HCT116 (cell line): Measurements from ENCODE around the gene RGMB. TPM values are rescaled to one million over a fixed set of nuclear protein-coding genes. Genes with fewer than 3 reads are reported as not detected.
A peak's percentile ranks its signal among the peaks of the same experiment; 100 is the strongest.

ENCODE experiments used
- ATAC-seq: fragments of 200-7000 bp; cut with Tn5 transposase; 2 replicates; pipeline ENCODE4 v1.9.1; 2020; ENCODE audit warnings: mild to moderate bottlenecking, moderate library complexity
- BruUV-seq: library from RNA; stranded (reverse); fragments of 400-500 nt; replicated peaks from 2 replicates; lab custom pipeline; 2021; lab: Mats Ljungman, UMichigan
- CTCF ChIA-PET: fragments of 300-600 bp; sonication (Branson Sonifier 250); formaldehyde crosslinking; loops from one replicate; lab custom pipeline; 2021; ENCODE audit warnings: antibody characterized with exemption; lab: Charles Lee
- POLR2A ChIA-PET: fragments of 300-600, 350-600 bp; sonication (Branson Sonifier 250); formaldehyde crosslinking; loops from one replicate; lab custom pipeline; 2021; ENCODE audit warnings: antibody characterized with exemption; lab: Charles Lee
- RAD21 ChIA-PET, 2 experiments: fragments of 300-600 bp; sonication (Branson Sonifier 250); formaldehyde crosslinking; loops; one replicate each; lab custom pipeline; 2023; ENCODE audit warnings: low total read pairs in 2 of 2; ENCODE audit not compliant: uncharacterized antibody in 2 of 2, unreplicated experiment in 2 of 2, low non-redundant PET in 1 of 2; lab: Charles Lee
- DNase-seq: peaks from one replicate; pipeline ENCODE4 v3.0.0-alpha.2; 2010; ENCODE audit warnings: low read depth, low spot score
- H2AFZ ChIP-seq: fragments of 200-600 bp; shearing (Covaris generic), sonication (generic); 2 replicates; pipeline ENCODE4 v1.6.1; 2017; ENCODE audit warnings: low read depth, mixed run types, mixed read lengths, antibody characterized with exemption, low read length; ENCODE audit not compliant: poor library complexity, severe bottlenecking
- H3K27ac ChIP-seq: 2 replicates; pipeline ENCODE4 v1.5.1; 2012; ENCODE audit warnings: low read depth, low read length
- H3K27me3 ChIP-seq: fragments of 200-600 bp; sonication (generic); 2 replicates; pipeline ENCODE4 v1.6.1; 2016; ENCODE audit warnings: mixed run types, low read length, mixed read lengths; ENCODE audit not compliant: insufficient read depth
- H3K36me3 ChIP-seq, 2 experiments: fragments of 200-500 bp in 1 of 2; fragments of 200-600 bp in 1 of 2; sonication (Bioruptor generic) in 1 of 2; sonication (generic) in 1 of 2; 2 replicates each; pipeline versions ENCODE4 v1.5.1 to v1.6.1; 2014 to 2016; ENCODE audit warnings: low read length in 2 of 2, inconsistent platforms in 1 of 2, mixed read lengths in 1 of 2, mixed run types in 1 of 2; ENCODE audit not compliant: insufficient read depth in 2 of 2, control insufficient read depth in 1 of 2
- H3K4me1 ChIP-seq, 2 experiments: fragments of 200-600 bp in 1 of 2; sonication (generic) in 1 of 2; 2 replicates each; pipeline versions ENCODE4 v1.5.1 to v1.6.1; 2012 to 2017; ENCODE audit warnings: low read length in 2 of 2, inconsistent platforms in 1 of 2, mild to moderate bottlenecking in 1 of 2, mixed read lengths in 1 of 2, mixed run types in 1 of 2, moderate library complexity in 1 of 2; ENCODE audit not compliant: insufficient read depth in 2 of 2, control insufficient read depth in 1 of 2
- H3K4me2 ChIP-seq: fragments of 200-600 bp; sonication (generic); 2 replicates; pipeline ENCODE4 v1.6.1; 2017; ENCODE audit warnings: mixed run types, low read length, mixed read lengths
- H3K4me3 ChIP-seq, 2 experiments: fragments of 200-600 bp in 1 of 2; sonication (generic) in 1 of 2; replicated peaks in 1 of 2; 2 replicates each; pipeline ENCODE4 v1.5.1; 2011 to 2016; ENCODE audit warnings: low read length in 2 of 2, control low read depth in 1 of 2, low read depth in 1 of 2, mild to moderate bottlenecking in 1 of 2, mixed read lengths in 1 of 2, mixed run types in 1 of 2
- H3K79me2 ChIP-seq: fragments of 200-600 bp; sonication (generic); 2 replicates; pipeline ENCODE4 v1.6.1; 2017; ENCODE audit warnings: mild to moderate bottlenecking, mixed run types, low read length, moderate library complexity, mixed read lengths; ENCODE audit not compliant: insufficient read depth
- H3K9ac ChIP-seq: fragments of 200-600 bp; sonication (generic); 2 replicates; pipeline ENCODE4 v1.6.1; 2016; ENCODE audit warnings: low read length, mixed read lengths
- H3K9me2 ChIP-seq: fragments of 200-600 bp; sonication (generic), shearing (Covaris generic); 2 replicates; pipeline ENCODE4 v1.6.1; 2017; ENCODE audit warnings: mixed run types, mild to moderate bottlenecking, moderate library complexity; ENCODE audit not compliant: insufficient read depth
- H3K9me3 ChIP-seq, 2 experiments: fragments of 200-500 bp in 1 of 2; fragments of 200-600 bp in 1 of 2; sonication (Bioruptor generic) in 1 of 2; sonication (generic) in 1 of 2; 2 replicates each; pipeline ENCODE4 v1.6.1; 2014 to 2017; ENCODE audit warnings: low read length in 2 of 2, mixed read lengths in 2 of 2, inconsistent platforms in 1 of 2, low read depth in 1 of 2, mild to moderate bottlenecking in 1 of 2, mixed run types in 1 of 2, moderate library complexity in 1 of 2; ENCODE audit not compliant: control insufficient read depth in 1 of 2, insufficient read depth in 1 of 2
- H4K20me1 ChIP-seq: fragments of 200-600 bp; sonication (generic), shearing (Covaris generic); 2 replicates; pipeline ENCODE4 v1.6.1; 2017; ENCODE audit warnings: mixed run types, mild to moderate bottlenecking, moderate library complexity; ENCODE audit not compliant: insufficient read depth
- CBX3 ChIP-seq: IDR thresholded peaks from 2 replicates; pipeline ENCODE4 v1.6.1; 2012; ENCODE audit warnings: low read depth
- CTCF ChIP-seq, 3 experiments: fragments of 200-600 bp in 1 of 3; sonication (generic) in 1 of 3; IDR thresholded peaks in 2 of 3; conservative IDR thresholded peaks in 1 of 3; 2 replicates each; pipeline ENCODE4 v1.5.1; 2012 to 2017; ENCODE audit warnings: low read depth in 2 of 3, low read length in 2 of 3, antibody characterized with exemption in 1 of 3, borderline replicate concordance in 1 of 3, control low read depth in 1 of 3, mild to moderate bottlenecking in 1 of 3, mixed read lengths in 1 of 3, mixed run types in 1 of 3, moderate library complexity in 1 of 3; ENCODE audit not compliant: insufficient read depth in 1 of 3
- EGR1 ChIP-seq: IDR thresholded peaks from 2 replicates; pipeline ENCODE4 v1.6.1; 2012; ENCODE audit warnings: low read depth
- ELF1 ChIP-seq: IDR thresholded peaks from 2 replicates; pipeline ENCODE4 v1.6.1; 2012; ENCODE audit warnings: low read depth, borderline replicate concordance
- EZH2 ChIP-seq: fragments of 200-600 bp; sonication (generic); IDR thresholded peaks from 2 replicates; pipeline ENCODE4 v1.6.1; 2017; ENCODE audit warnings: antibody characterized with exemption, mixed run types
- FOSL1 ChIP-seq: IDR thresholded peaks from 2 replicates; pipeline ENCODE4 v1.6.1; 2012; ENCODE audit warnings: low read depth
- JUND ChIP-seq: IDR thresholded peaks from 2 replicates; pipeline ENCODE4 v1.6.1; 2012
- RAD21 ChIP-seq: IDR thresholded peaks from 2 replicates; pipeline ENCODE4 v1.6.1; 2012; ENCODE audit warnings: low read depth, mild to moderate bottlenecking
- SRF ChIP-seq: IDR thresholded peaks from 2 replicates; pipeline ENCODE4 v1.6.1; 2012; ENCODE audit warnings: low read depth
- ZFX ChIP-seq: fragments of 450-650 bp; IDR thresholded peaks from 2 replicates; pipeline ENCODE4 v1.6.1; 2017
- intact Hi-C: fragments of 100-400 bp; cut with micrococcal nuclease; formaldehyde crosslinking; loops from 2 replicates; pipeline ENCODE4 v1.10.0; 2022
- total RNA-seq: library from RNA; stranded (reverse); gene quantifications from one replicate; pipeline ENCODE4 v1.2.1, GENCODE V29; 2021; ENCODE audit not compliant: unreplicated experiment
- TF ChIP-seq, protein P1 (sequence below): IDR thresholded peaks from 2 replicates; pipeline ENCODE4 v1.6.1; 2012
- TF ChIP-seq, protein P2 (sequence below): IDR thresholded peaks from 2 replicates; pipeline ENCODE4 v1.6.1; 2011; ENCODE audit warnings: mild to moderate bottlenecking, low read length, moderate library complexity; ENCODE audit not compliant: insufficient replicate concordance; ENCODE audit errors: extremely low read depth

The RGMB gene
- total RNA-seq, 1 experiment from 2014 or later, result 18.3 TPM

GRCh38 chr5:98796197-98796972 is 22.9 kb downstream of the RGMB start:
- Histone ChIP-seq H3K9me3 (no peaks in the 10 kb centered on the region), H3K36me3 (no peaks in the 10 kb centered on the region)
- peak; percentile 53 to 89 (median 79); a peak in 5 of 6 replicates for TF ChIP-seq CTCF (IDR thresholded peaks at IDR 0.05 in 2 of 3, conservative IDR thresholded peaks at IDR 0.05 in 1 of 3; ENCODE audit: borderline replicate concordance in 1 of 3, insufficient read depth in 1 of 3, low read depth in 2 of 3, low read length in 2 of 3)
- no peak for TF ChIP-seq EZH2
- peak; percentile 70 for TF ChIP-seq RAD21
- TF ChIP-seq, all 23 proteins: peak for 2
- no peaks in the 10 kb centered on the region for H3K27me3 ChIP-seq
- RAD21 ChIA-PET, result no interaction called here
- H3K4me2 ChIP-seq, result no peak overlapping the region
- BruUV-seq, result no TSS peak
- CTCF ChIA-PET, result interaction anchor here (0.8 to 1.3 kb wide), 4 partner anchors 22 to 1499 kb away, joined by 3 to 5 read pairs (median 3); no protein-coding TSS in a partner anchor
- DNase-seq (no peak), ATAC-seq (peak; percentile 85)
- no peaks in the 10 kb centered on the region for H3K9me2 ChIP-seq
- H3K9ac ChIP-seq, result no peak overlapping the region
- no peak overlapping the region for H2AFZ ChIP-seq
- no peak overlapping the region for H3K27ac ChIP-seq
- H4K20me1 ChIP-seq, result no peaks in the 10 kb centered on the region
- H3K79me2 ChIP-seq, result peaks cover 17% of the 10 kb centered on the region
- no peak overlapping the region for H3K4me3 ChIP-seq
- POLR2A ChIA-PET, result no interaction called here
- intact Hi-C loops, result loop anchor here (10.0 kb wide), 1 partner anchor 1502 kb away; no protein-coding TSS in a partner anchor
- no peaks in the 10 kb centered on the region for H3K4me1 ChIP-seq

DNA sequence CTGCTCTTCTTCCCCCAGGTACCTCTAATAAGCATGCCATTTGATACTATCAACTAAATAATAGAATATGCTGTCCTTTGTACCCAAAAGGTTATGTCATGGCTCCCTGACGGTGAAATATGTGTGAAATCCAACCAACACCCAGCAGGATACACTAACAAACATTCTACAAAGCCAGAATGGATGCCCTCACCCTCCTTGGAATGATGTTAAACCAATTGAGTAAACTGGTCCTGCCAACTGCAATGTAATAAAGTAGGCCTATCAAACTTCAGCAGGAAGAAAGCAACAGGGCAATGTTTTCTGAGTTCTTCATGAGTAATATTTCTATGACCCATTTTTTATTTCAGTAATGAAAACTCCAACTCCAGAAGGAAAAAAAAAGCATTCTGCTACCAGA is 24.9 kb downstream of the RGMB start:
- Histone ChIP-seq H3K9me2 (no peaks in the 10 kb centered on the region), H3K36me3 (no peaks in the 10 kb centered on the region), H3K4me1 (no peaks in the 10 kb centered on the region), H3K9me3 (no peaks in the 10 kb centered on the region), H3K4me3 (no peak overlapping the region), H3K27me3 (no peaks in the 10 kb centered on the region), H2AFZ (no peak overlapping the region), H4K20me1 (no peaks in the 10 kb centered on the region), H3K79me2 (peaks cover under 1% of the 10 kb centered on the region; the same call in 1 of the 2 replicates), H3K4me2 (no peak overlapping the region), H3K9ac (no peak overlapping the region), H3K27ac (no peak overlapping the region)
- POLR2A ChIA-PET, result no interaction called here
- RAD21 ChIA-PET, result no interaction called here
- intact Hi-C loops, result loop anchor here (10.0 kb wide), 1 partner anchor 1504 kb away; no protein-coding TSS in a partner anchor
- no peak for ATAC-seq
- CTCF ChIA-PET, result no interaction called here
- DNase-seq, result no peak
- BruUV-seq, result no TSS peak
- TF ChIP-seq ELF1, result no peak
- TF ChIP-seq, protein P1, sequence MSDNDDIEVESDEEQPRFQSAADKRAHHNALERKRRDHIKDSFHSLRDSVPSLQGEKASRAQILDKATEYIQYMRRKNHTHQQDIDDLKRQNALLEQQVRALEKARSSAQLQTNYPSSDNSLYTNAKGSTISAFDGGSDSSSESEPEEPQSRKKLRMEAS, result no peak
- no peak for TF ChIP-seq JUND
- no peak for TF ChIP-seq SRF
- TF ChIP-seq CBX3, result no peak
- no peak for TF ChIP-seq CTCF (IDR thresholded peaks at IDR 0.05 in 2 of 3, conservative IDR thresholded peaks at IDR 0.05 in 1 of 3; ENCODE audit: borderline replicate concordance in 1 of 3, insufficient read depth in 1 of 3, low read depth in 2 of 3, low read length in 2 of 3)
- no peak for TF ChIP-seq EGR1
- TF ChIP-seq FOSL1, result no peak
- TF ChIP-seq ZFX, result no peak
- TF ChIP-seq, protein P2, sequence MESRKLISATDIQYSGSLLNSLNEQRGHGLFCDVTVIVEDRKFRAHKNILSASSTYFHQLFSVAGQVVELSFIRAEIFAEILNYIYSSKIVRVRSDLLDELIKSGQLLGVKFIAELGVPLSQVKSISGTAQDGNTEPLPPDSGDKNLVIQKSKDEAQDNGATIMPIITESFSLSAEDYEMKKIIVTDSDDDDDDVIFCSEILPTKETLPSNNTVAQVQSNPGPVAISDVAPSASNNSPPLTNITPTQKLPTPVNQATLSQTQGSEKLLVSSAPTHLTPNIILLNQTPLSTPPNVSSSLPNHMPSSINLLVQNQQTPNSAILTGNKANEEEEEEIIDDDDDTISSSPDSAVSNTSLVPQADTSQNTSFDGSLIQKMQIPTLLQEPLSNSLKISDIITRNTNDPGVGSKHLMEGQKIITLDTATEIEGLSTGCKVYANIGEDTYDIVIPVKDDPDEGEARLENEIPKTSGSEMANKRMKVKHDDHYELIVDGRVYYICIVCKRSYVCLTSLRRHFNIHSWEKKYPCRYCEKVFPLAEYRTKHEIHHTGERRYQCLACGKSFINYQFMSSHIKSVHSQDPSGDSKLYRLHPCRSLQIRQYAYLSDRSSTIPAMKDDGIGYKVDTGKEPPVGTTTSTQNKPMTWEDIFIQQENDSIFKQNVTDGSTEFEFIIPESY, result no peak
